ENCODE measurements around the gene MSMP. TPM values are rescaled to one million over a fixed set of nuclear protein-coding genes. Genes with fewer than 3 reads are reported as not detected.
A peak's percentile ranks its signal among the peaks of the same experiment; 100 is the strongest.

The MSMP gene
- total and polyA plus RNA-seq, 9 of the 15 experiments (the other 6 are each of a cell fraction or from before 2014, with no cell fraction given): 0.60 TPM; not detected in 8

- Histone ChIP-seq H3K79me2 (ENCODE audit: control insufficient read depth, insufficient read depth, low read length) (no peaks in the 10 kb centered on the region), H3K9me1 (ENCODE audit: control insufficient read depth, insufficient read depth, low read length) (no peaks in the 10 kb centered on the region), H3K9me3 (replicated peaks; ENCODE audit: control insufficient read depth, insufficient read depth, low read depth, low read length) (no peaks in the 10 kb centered on the region), H3K27me3 (ENCODE audit: control insufficient read depth in 2 of 2, insufficient read depth in 2 of 2, low read length in 2 of 2) (no peaks in the 10 kb centered on the region), H2AFZ (ENCODE audit: low read depth, low read length) (no peak overlapping the region), H3K9ac (ENCODE audit: insufficient read depth in 1 of 2, low read depth in 2 of 2, low read length in 2 of 2) (no peak overlapping the region), H3K4me1 (replicated peaks in 1 of 2; ENCODE audit: control insufficient read depth in 2 of 2, insufficient read depth in 2 of 2, low read length in 2 of 2) (no peaks in the 10 kb centered on the region), H4K20me1 (replicated peaks; ENCODE audit: control insufficient read depth, insufficient read depth, low read length) (no peaks in the 10 kb centered on the region), H3K36me3 (ENCODE audit: control insufficient read depth, insufficient read depth, low read length) (peaks cover 90% of the 10 kb centered on the region; the same call in 2 of the 3 replicates), H3K4me2 (ENCODE audit: insufficient read depth, low read length) (no peak overlapping the region), H3K27ac (ENCODE audit: extremely low read depth, low read depth, low read length) (no peak overlapping the region), H3K4me3 (no peak overlapping the region)
- ATAC-seq (no peak), DNase-seq (ENCODE audit: extremely low read depth in 1 of 4, low spot score in 3 of 4) (no peak), FAIRE-seq (no peak)
- intact Hi-C loops (cut with micrococcal nuclease): no loop called here
- BruUV-seq (replicated peaks): no TSS peak
- in situ Hi-C loops (cut with MboI): no loop called here
- POLR2A ChIA-PET: interaction anchor here (0.6 to 2.5 kb wide), 7 partner anchors 9 to 752 kb away, joined by 3 to 17 read pairs (median 4); partner anchors contain the start of genes CREB3 and TLN1
- CTCF ChIA-PET (ENCODE audit: low intra/inter-chr PET ratio): no interaction called here
- 92% methylated on average over 10 of the region's 11 CpGs for WGBS (ENCODE audit: insufficient coverage, low coverage, missing lambda C conversion rate)
- peak; percentile 15; the same call in 1 of the 2 replicates for TF ChIP-seq RBFOX2 (IDR thresholded peaks at IDR 0.05; ENCODE audit: low read depth, low read length)
- TF ChIP-seq PPARD (CRISPR knock-in tag; IDR thresholded peaks at IDR 0.05): no peak
These were observed 41.2 kb downstream of the MSMP start for GRCh38 chr9:35712762-35713400.

- Histone ChIP-seq H4K20me1 (replicated peaks; ENCODE audit: control insufficient read depth, insufficient read depth, low read length) (no peaks in the 10 kb centered on the region), H3K27ac (ENCODE audit: extremely low read depth, low read depth, low read length) (no peak overlapping the region), H3K4me3 (no peak overlapping the region), H3K36me3 (ENCODE audit: control insufficient read depth, insufficient read depth, low read length) (peaks cover 90% of the 10 kb centered on the region; the same call in 2 of the 3 replicates), H3K9ac (ENCODE audit: insufficient read depth in 1 of 2, low read depth in 2 of 2, low read length in 2 of 2) (no peak overlapping the region), H3K4me1 (replicated peaks in 1 of 2; ENCODE audit: control insufficient read depth in 2 of 2, insufficient read depth in 2 of 2, low read length in 2 of 2) (no peaks in the 10 kb centered on the region), H3K4me2 (ENCODE audit: insufficient read depth, low read length) (no peak overlapping the region), H3K9me1 (ENCODE audit: control insufficient read depth, insufficient read depth, low read length) (peaks cover 3% of the 10 kb centered on the region), H3K9me3 (replicated peaks; ENCODE audit: control insufficient read depth, insufficient read depth, low read depth, low read length) (no peaks in the 10 kb centered on the region), H3K27me3 (ENCODE audit: control insufficient read depth in 2 of 2, insufficient read depth in 2 of 2, low read length in 2 of 2) (no peaks in the 10 kb centered on the region), H2AFZ (ENCODE audit: low read depth, low read length) (no peak overlapping the region), H3K79me2 (ENCODE audit: control insufficient read depth, insufficient read depth, low read length) (no peaks in the 10 kb centered on the region)
- BruUV-seq (replicated peaks): no TSS peak
- ChIA-PET CTCF (ENCODE audit: low intra/inter-chr PET ratio) (no interaction called here), POLR2A (interaction anchor here (0.6 to 2.5 kb wide), 6 partner anchors 10 to 89 kb away, joined by 3 to 17 read pairs (median 6); no protein-coding TSS in a partner anchor)
- no peak for TF ChIP-seq PHTF2 (CRISPR knock-in tag; IDR thresholded peaks at IDR 0.05)
- WGBS (ENCODE audit: insufficient coverage, low coverage, missing lambda C conversion rate): 92% methylated on average over 18 of the region's 21 CpGs
- no peak for DNase-seq (ENCODE audit: extremely low read depth in 1 of 4, low spot score in 3 of 4)
- ATAC-seq: no peak
- intact Hi-C loops (cut with micrococcal nuclease) (no loop called here), in situ Hi-C loops (cut with MboI) (no loop called here)
- FAIRE-seq: no peak
These were observed 42.3 kb downstream of the MSMP start for GRCh38 chr9:35711501-35712428.

Data from K562 (cell line).